ENCODE data around the gene AUP1. TPM values are rescaled to one million over a fixed set of nuclear protein-coding genes. Genes with fewer than 3 reads are reported as not detected.

Gene AUP1
- total and polyA plus RNA-seq, 2 donors (not counting 3 experiments of a cell fraction or from before 2014, with no cell fraction given): 103 to 187 TPM

DNA sequence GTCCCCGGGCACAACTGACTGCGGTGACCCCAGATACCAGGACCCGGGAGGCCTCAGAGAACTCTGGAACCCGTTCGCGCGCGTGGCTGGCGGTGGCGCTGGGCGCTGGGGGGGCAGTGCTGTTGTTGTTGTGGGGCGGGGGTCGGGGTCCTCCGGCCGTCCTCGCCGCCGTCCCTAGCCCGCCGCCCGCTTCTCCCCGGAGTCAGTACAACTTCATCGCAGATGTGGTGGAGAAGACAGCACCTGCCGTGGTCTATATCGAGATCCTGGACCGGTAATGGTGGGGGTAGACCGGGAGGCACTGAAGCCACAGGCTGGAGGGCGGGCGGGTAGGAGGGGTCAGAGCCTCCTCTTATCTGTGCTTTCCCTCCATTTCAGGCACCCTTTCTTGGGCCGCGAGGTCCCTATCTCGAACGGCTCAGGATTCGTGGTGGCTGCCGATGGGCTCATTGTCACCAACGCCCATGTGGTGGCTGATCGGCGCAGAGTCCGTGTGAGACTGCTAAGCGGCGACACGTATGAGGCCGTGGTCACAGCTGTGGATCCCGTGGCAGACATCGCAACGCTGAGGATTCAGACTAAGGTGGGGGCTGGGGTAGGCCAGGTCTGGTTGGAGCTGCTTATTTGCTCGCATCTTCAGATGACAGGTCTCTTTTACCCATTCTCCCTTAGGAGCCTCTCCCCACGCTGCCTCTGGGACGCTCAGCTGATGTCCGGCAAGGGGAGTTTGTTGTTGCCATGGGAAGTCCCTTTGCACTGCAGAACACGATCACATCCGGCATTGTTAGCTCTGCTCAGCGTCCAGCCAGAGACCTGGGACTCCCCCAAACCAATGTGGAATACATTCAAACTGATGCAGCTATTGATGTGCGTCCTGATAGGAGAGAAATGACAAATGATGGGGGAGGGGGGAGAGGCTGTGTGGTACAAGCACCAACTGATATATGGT, 1.0 kb upstream of the AUP1 start:
- peak overlapping the region; percentile 67 for H3K4me2 ChIP-seq (ENCODE audit: insufficient read depth, low read length)
- no peaks in the 10 kb centered on the region for H3K9me3 ChIP-seq (replicated peaks; ENCODE audit: control insufficient read depth, insufficient read depth, low read length)
- FAIRE-seq (peak; percentile 59), DNase-seq (ENCODE audit: low read depth, low spot score) (peak; percentile 34)
- H2AFZ ChIP-seq (ENCODE audit: low read depth, low read length): peak overlapping the region; percentile 37
- peak overlapping the region; percentile 77 to 90 (median 81) for H3K4me3 ChIP-seq (replicated peaks in 1 of 3; ENCODE audit: insufficient read depth in 1 of 3, low read depth in 1 of 3, low read length in 3 of 3)
- H3K9ac ChIP-seq (replicated peaks; ENCODE audit: extremely low read depth, insufficient read depth, low read length): peak overlapping the region; percentile 78
- H4K20me1 ChIP-seq (replicated peaks; ENCODE audit: control insufficient read depth, extremely low read depth, insufficient read depth, low read length): no peaks in the 10 kb centered on the region
- dilution Hi-C loops (cut with MboI; ENCODE audit: extremely low pct_ligation_motif_present, low sequenced_read_pairs) (no loop called here), intact Hi-C loops (cut with micrococcal nuclease) (loop anchor here (5.0 kb wide), 2 partner anchors 33 to 198 kb away; partner anchors contain the start of gene LBX2)
- TF ChIP-seq EZH2 (IDR thresholded peaks at IDR 0.05; ENCODE audit: borderline replicate concordance, low read depth, low read length, severe bottlenecking): no peak
- no peak for TF ChIP-seq MYC (IDR thresholded peaks at IDR 0.05; ENCODE audit: low read depth, low read length)
- TF ChIP-seq JUN (IDR thresholded peaks at IDR 0.05; ENCODE audit: borderline replicate concordance, insufficient read depth, insufficient read length, low read depth): no peak
- TF ChIP-seq POLR2AphosphoS5 (IDR thresholded peaks at IDR 0.05; ENCODE audit: insufficient read depth, low read depth, low read length): no peak
- no peak for TF ChIP-seq POLR2A (IDR thresholded peaks at IDR 0.05; ENCODE audit: low read depth, low read length)
- no peak for TF ChIP-seq GATA2 (IDR thresholded peaks at IDR 0.05; ENCODE audit: insufficient read depth, insufficient read length, low read depth, low read length)
- TF ChIP-seq, protein P1, sequence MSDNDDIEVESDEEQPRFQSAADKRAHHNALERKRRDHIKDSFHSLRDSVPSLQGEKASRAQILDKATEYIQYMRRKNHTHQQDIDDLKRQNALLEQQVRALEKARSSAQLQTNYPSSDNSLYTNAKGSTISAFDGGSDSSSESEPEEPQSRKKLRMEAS (IDR thresholded peaks at IDR 0.05; ENCODE audit: insufficient read depth, insufficient read length): no peak
- TF ChIP-seq, protein P2, sequence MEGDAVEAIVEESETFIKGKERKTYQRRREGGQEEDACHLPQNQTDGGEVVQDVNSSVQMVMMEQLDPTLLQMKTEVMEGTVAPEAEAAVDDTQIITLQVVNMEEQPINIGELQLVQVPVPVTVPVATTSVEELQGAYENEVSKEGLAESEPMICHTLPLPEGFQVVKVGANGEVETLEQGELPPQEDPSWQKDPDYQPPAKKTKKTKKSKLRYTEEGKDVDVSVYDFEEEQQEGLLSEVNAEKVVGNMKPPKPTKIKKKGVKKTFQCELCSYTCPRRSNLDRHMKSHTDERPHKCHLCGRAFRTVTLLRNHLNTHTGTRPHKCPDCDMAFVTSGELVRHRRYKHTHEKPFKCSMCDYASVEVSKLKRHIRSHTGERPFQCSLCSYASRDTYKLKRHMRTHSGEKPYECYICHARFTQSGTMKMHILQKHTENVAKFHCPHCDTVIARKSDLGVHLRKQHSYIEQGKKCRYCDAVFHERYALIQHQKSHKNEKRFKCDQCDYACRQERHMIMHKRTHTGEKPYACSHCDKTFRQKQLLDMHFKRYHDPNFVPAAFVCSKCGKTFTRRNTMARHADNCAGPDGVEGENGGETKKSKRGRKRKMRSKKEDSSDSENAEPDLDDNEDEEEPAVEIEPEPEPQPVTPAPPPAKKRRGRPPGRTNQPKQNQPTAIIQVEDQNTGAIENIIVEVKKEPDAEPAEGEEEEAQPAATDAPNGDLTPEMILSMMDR (IDR thresholded peaks at IDR 0.05; ENCODE audit: extremely low read depth in 1 of 2, insufficient read depth in 1 of 2, low read depth in 1 of 2, low read length in 2 of 2): no peak
- no peak for TF ChIP-seq FOS (IDR thresholded peaks at IDR 0.05; ENCODE audit: borderline replicate concordance, insufficient read depth, low read length)
- no peaks in the 10 kb centered on the region for H3K9me1 ChIP-seq (replicated peaks; ENCODE audit: control insufficient read depth, extremely low read depth, insufficient read depth, low read length)
- H3K79me2 ChIP-seq (ENCODE audit: control insufficient read depth, insufficient read depth, low read length): peaks cover 19% of the 10 kb centered on the region
- H3K4me1 ChIP-seq (ENCODE audit: control insufficient read depth, extremely low read depth, insufficient read depth, low read length): peaks cover 20% of the 10 kb centered on the region
- ChIA-PET CTCF (interaction anchor here (1.3 to 5.2 kb wide), 8 partner anchors 23 to 195 kb away, joined by 3 to 82 read pairs (median 6); partner anchors contain the start of genes CCDC142, LBX2, PCGF1 and TTC31), POLR2A (interaction anchor here (1.0 kb wide), 1 partner anchor 72 kb away, joined by 3 read pairs; the partner anchor contains the start of gene WBP1)
- BruUV-seq (replicated peaks): no TSS peak
- H3K27me3 ChIP-seq (ENCODE audit: control insufficient read depth in 2 of 2, insufficient read depth in 2 of 2, low read length in 2 of 2): no peaks in the 10 kb centered on the region
- H3K36me3 ChIP-seq (ENCODE audit: control insufficient read depth in 2 of 2, extremely low read depth in 1 of 2, insufficient read depth in 2 of 2, low read length in 2 of 2): peaks cover 6 to 26% of the 10 kb centered on the region in 2 experiments
- peak overlapping the region; percentile 25 for H3K27ac ChIP-seq (ENCODE audit: insufficient read depth, low read depth, low read length)

All from endothelial cell of umbilical vein (primary cell).